Esophagus squamous epithelium (tissue), 4 donors: ENCODE measurements around the gene OR2T5.
"Not testable (repeated sequence)": the region's sequence is repeated elsewhere in the genome, so short reads cannot be mapped to it uniquely, and the experiment has no call there.

ENCODE experiments used
- CTCF ChIP-seq, 6 experiments: fragments of 450-650 bp in 4 of 6; fragments of 200-600 bp in 2 of 6; sonication (generic) in 2 of 6; IDR thresholded peaks; one replicate each; pipeline ENCODE4 v1.5.1; 2016 to 2019; ENCODE audit warnings: antibody characterized with exemption in 6 of 6, mild to moderate bottlenecking in 4 of 6, moderate library complexity in 4 of 6
- POLR2A ChIP-seq, 4 donors: fragments of 450-650 bp; IDR thresholded peaks; one replicate each; pipeline ENCODE4 v1.6.1; 2017; ENCODE audit warnings: antibody characterized with exemption in 4 of 4, mild to moderate bottlenecking in 4 of 4, moderate library complexity in 3 of 4

GRCh38 chr1:248481686-248482579 lies 6.5 kb upstream of the OR2T5 start:
- TF ChIP-seq CTCF, POLR2A (IDR thresholded peaks at IDR 0.05): not testable (repeated sequence)
